IMR-90 (cell line): ENCODE results near the gene RTEL1. TPM values are rescaled to one million over a fixed set of nuclear protein-coding genes. Genes with fewer than 3 reads are reported as not detected.

ENCODE experiments used
- CTCF ChIP-seq: conservative IDR thresholded peaks from 2 replicates; pipeline ENCODE4 v1.5.1; 2012; ENCODE audit warnings: mild to moderate bottlenecking, low read depth, low read length, improper control_type of control experiment
- MAFK ChIP-seq: IDR thresholded peaks from 2 replicates; pipeline ENCODE4 v1.6.1; 2012; ENCODE audit warnings: low read depth, low read length, improper control_type of control experiment
- MXI1 ChIP-seq: IDR thresholded peaks from 2 replicates; pipeline ENCODE4 v1.6.1; 2012; ENCODE audit warnings: low read depth, mild to moderate bottlenecking, low read length, moderate library complexity, borderline replicate concordance
- polyA plus RNA-seq, 3 experiments: library from polyadenylated mRNA; depleted of rRNA; stranded (reverse); fragments of >200 nt; gene quantifications; 2 replicates each; pipeline ENCODE4 v1.2.3, GENCODE V29; 2012; ENCODE audit warnings: low replicate concordance in 1 of 3
- total RNA-seq: library from RNA; depleted of rRNA; stranded (reverse); fragments of >200 nt; gene quantifications from 2 replicates; pipeline ENCODE4 v1.2.3, GENCODE V29; 2012

The RTEL1 gene
- total and polyA plus RNA-seq, 2 of the 4 experiments (the other 2 are of a cell fraction): 14.7 to 18.8 TPM

DNA sequence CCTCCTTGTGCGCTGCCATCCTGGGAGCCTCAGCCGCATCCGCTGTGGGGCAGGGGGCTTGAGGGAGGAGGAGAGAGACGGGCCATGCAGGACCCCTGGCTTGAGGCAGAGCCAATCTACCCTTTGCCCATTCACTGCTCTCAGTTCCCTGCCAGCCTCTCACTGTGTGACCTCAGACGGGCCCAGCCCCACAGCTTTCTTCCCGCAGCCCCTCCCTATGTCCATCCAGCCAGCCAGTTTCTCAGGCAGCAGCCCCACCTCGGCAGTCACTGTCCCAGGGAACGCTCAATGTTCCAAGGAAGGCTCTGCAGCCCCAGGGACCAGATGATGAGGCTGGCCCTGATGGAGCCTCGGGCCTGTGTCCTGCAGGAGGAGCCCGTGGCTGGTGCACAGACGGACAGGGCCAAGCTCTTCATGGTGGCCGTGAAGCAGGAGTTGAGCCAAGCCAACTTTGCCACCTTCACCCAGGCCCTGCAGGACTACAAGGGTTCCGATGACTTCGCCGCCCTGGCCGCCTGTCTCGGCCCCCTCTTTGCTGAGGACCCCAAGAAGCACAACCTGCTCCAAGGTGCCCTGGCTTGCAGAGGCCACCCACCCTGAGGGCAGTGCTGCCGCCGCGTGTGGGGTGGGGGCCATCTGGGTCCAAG is 34.4 kb downstream of the RTEL1 start (continued):
- TF ChIP-seq CTCF (no peak), MXI1 (no peak), MAFK (no peak)
